HUDEP-2 (cell line): ENCODE measurements around the gene PATJ.
"Not testable (repeated sequence)": the region's sequence is repeated elsewhere in the genome, so short reads cannot be mapped to it uniquely, and the experiment has no call there.

Source experiments
- DNase-seq, 76 experiments: peaks; one replicate each; lab custom pipeline; 2025; ENCODE audit not compliant: unreplicated experiment in 76 of 76; lab: John Stamatoyannopoulos, UW

Gene PATJ

DNA sequence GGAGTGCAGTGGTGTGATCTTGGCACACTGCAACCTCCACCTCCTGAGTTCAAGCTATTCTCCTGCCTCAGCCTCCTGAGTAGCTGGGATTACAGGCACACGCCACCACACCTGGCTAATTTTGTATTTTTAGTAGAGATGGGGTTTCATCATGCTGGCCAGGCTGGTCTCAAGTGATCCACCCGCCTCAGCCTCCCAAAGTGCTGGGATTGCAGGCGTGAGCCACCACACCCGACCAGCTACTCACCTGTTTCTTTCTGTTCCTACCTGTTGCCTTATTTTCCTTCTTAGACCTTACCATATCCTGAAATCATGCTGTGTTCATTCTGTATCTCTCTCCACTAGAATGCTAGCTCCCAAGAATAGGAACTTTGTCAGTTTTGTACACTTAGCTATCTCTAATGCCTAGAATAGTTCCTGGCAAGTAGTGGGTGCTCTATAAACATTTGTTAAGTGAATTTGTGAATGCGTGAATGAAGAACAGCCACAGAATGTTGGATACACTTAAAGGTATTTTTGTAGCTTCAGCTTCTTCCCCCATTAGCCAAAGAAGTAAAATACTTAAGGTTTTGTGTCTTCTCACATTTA is 137.7 kb downstream of the PATJ start:
- DNase-seq, result not testable (repeated sequence)

DNA sequence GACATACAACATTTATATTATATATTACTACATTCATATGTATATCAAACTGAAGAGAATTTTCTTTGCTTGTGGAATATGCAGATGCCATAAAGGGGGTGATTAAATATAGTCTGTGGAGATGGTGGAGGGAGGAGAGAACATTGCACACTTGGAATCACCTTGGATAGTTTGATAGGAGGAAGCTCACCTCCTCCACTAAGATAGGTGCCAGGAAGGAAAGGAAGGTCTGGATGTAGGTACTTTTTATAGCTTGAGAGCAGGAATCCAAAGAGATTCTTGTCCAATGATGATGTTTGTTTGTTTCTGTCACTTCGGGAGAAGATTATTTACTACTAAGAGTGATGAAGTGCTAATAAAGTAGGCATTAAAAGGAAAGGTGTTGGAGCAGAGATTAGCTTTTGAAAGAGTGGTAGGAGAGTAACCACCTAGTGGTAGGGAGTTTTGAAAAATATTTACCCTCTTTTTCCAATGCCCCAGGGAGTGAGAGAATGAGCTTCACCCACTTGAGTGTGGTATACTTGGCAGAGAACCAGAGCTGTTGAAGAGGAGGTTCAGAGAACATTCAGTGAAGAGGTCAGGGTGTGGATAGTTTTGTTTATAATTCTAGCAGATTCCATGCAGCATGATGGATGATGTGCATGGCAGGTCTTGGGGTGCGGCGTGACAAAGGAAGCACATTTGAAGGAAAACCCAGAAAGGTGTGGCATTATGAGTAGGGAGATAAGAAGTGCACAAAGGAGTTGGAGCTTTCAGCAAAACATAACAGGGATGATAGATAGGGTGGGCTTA is 145.0 kb downstream of the PATJ start:
- no peak for DNase-seq

DNA sequence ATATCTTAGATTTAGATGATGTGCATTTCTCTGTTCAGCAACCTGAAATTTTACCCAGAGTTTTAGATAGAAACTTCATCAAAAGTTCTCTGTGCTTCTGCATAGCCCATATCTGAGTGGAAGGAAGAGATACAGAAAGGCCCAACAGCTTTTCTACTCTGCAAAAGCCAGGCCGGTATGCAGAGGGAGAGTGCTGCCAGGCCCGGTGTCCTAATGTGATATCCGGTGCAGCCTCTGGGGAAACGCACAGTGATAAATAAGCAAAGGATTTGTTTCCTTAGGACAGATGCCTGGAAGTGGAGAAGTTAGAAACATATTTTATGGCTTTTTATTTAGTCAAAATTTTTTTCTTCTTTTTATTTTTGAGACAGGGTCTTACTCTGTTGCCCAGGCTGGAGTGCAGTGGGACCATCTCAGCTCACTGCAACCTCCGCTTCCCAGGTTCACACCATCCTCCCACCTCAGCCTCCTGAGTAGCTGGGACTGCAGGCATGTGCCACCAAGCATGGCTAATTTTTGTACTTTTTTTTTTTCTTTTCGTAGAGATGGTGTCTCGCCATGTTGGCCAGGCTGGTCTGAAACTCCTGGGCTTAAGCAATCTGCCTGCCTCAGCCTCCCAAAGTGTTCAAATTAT is 145.8 kb downstream of the PATJ start:
- no peak for DNase-seq

DNA sequence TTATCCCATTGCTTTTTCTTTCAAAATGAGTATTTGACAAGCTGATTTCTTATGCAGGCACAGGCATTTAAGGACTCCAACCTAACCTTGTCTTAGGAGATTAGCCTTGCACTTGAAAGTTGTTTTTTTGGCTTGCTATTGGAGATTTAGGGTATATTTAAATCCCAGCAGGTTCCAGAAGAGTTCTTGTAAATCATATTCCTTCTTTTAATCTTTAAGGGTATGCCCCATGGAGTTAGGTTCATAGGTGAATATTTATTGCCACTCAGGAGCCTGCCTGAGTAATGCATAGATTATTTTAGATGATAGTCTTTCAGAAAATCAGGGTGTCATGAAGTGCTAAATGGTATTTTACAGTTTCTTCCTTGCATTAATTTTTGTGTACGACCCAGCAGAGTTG is 146.5 kb downstream of the PATJ start:
- no peak for DNase-seq

DNA sequence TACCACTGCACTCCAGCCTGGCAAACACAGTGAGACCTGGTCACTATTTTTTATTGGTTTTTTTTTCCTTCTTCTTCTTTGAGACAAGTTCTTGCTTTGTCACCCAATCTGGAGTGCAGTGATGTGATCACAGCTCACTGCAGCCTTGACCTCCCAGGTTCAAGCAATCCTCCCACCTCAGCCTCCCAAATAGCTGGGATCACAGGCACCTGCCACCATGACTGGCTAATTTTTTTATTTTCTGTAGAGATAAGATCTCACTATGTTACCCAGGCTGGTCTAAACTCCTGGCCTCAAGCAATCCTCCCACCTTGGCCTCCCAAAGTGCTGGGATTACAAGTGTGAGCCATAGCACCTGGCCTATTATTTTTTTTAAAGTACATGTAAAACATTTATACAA is 148.2 kb downstream of the PATJ start:
- DNase-seq, result not testable (repeated sequence)

DNA sequence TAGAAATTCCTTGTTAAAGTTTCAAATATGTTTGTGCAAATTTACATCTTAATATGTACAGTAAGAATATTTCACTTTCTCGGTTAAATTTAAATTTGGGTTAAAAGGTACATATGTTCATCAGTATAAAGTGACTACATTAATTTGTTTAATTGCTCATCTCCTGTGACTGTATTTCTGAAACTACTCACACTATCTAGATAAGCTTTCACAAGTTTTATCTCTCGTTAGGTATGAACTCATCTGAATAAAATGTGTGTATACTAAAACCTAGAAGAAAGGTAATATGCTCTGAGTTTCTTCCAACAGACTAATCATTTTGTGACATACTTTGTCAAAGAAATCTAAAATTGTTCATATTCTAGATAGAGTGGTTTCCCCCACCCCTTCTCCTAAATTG is 150.7 kb downstream of the PATJ start:
- no peak for DNase-seq

DNA sequence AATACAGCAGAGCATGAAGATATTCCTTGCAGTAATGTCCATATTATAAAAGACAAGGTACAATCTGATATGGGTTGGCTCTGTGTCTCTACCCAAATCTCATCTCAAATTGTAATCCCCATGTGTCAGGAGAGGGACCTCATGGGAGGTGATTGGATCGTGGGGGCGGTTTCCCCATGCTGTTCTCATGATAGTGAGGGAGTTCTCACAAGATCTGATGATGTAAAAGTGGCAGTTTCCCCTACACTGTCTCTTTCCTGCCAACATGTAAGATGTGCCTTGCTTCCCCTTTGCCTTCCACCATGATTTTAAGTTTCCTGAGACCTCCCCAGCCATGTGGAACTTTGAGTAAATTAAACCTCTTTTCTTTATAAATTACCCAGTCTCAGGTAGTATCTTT is 152.0 kb downstream of the PATJ start:
- not testable (repeated sequence) for DNase-seq

DNA sequence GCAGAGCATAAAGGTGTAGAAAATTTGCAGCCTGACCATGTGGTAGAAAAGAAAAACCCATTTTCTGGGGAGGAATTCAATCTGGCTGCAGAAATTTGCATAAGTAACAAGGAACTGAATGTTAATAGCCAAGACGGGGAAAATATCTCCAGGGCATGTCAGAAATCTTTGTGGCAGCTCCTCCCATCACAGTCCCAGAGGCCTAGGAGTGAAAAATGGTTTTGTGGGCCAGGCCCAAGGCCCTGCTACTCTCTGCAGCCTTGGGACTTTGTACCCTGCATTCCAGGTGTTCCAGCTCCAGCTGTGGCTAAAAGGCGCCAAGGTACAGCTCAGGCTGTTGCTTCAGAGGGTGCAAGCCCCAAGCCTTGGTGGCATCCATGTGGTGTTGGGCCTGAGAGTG is 152.9 kb downstream of the PATJ start:
- no peak for DNase-seq

DNA sequence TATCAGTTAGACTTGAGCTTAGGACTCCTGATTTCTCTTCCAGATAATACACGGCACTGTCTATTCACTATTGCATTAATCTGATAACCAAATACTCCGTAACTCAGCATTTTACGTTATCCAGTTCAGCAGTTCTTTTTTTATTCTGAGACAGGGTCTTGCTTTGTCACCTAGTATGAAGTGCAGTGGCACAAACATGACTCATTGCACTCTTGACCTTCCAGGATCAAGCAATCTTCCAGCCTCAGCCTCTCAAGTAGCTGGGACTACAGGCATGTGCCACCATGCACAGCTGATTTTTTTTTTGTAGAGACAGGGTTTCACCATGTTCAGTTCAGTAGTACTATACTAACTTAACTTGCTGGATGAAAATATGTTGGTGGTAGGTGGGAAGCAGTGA is 156.4 kb downstream of the PATJ start:
- DNase-seq, result no peak

DNA sequence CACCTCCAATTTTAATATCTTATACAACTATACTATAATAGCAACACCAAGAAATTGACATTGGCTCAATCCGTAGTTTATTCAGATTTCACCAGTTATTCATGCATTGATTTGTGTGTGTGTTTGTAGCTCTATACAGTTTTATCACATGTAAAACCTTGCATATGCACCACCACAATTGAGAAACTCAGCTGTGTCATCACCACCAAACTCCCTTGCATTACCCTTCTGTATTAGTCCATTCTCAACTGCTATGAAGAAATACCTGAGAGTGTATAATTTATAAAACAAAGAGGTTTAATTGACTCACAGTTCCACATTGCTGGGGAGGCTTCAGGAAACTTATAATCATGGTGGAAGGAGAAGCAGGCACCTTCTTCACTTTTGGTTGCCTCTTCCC is 162.1 kb downstream of the PATJ start:
- no peak for DNase-seq

DNA sequence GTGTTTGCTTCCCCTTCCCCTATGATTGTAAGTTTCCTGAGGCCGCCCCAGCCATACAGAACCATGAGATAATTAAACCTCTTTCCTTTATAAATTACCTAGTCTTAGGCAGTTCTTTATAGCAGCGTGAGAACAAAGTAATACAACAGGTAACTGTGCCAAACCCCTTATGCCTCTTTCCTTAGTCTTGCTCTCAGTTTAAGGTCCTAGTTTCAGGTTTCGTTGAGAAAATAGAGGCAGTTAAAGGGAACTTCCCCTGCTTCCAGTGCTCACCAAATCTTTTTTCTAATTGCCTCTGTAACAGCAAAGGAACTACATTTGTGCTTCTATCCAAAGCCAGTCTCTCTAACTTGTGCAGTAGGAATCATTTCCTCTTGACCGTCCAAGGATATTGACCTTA is 164.8 kb downstream of the PATJ start:
- DNase-seq, result no peak

DNA sequence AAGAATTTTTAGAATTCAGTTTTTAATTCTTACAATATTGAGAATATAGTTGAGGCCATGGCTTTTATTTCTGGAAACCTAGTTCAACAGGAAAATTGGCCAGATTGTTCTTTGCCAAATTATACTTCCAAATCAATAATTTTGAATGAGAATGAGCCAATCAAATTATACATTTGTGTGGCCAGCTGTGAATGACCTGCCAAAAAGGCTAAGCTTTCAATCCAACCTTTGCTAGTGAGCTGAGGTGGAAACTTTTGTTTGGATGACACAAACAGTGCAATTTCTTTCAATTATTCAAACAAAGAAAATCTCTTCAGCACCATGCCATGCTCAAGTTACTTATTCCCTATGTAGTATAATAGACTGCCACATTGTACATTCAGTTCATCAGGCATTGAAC is 167.8 kb downstream of the PATJ start:
- DNase-seq, result no peak

DNA sequence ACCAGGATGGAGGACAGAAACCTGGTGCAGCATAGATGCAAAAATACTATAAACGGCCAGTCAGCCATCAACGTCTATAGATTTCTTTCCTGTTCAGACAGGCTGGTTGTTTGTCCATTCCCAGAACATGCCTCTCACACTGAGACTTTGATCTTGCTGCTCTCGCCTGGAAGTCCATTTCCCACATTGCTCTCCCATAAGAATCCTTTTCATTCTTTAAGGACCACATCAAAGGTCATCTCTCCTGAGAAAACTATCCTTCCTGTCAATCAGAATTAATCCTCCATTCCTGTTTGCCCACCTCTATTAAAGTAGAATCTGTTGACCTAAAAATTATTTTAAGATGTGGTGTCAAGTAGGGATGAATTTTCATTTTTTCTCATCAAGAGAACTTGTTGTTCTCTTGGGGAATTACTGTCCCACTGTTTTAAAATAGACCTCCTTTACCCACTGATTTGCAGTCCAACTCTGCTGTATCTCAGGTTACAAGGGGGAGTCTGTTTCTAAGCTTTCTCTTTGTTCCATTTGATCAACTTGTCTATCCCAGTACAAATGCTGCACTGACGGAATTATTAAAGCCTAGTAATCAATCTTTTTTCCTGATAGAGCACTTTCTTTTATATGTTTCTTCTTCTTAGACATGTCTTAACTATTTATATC is 172.7 kb downstream of the PATJ start:
- no peak for DNase-seq

DNA sequence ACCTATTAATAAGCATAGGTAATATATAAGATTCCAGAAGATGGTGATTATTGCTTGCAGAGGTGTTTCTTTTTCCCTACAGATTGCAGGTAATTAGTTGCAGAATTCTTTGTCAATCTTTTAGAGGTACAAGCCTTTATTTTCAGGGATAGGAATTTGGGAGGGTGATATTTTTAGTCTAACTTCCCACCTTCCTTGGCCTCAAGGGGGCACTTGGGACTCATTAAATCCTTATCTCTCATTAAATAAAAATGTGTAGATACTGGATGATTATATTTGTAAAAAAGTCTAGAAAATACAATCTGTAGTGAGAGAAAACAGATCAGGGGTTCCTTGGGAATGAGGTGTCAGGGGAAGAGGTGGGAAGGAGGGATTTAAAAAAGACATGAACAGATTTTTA is 179.2 kb downstream of the PATJ start:
- no peak for DNase-seq

DNA sequence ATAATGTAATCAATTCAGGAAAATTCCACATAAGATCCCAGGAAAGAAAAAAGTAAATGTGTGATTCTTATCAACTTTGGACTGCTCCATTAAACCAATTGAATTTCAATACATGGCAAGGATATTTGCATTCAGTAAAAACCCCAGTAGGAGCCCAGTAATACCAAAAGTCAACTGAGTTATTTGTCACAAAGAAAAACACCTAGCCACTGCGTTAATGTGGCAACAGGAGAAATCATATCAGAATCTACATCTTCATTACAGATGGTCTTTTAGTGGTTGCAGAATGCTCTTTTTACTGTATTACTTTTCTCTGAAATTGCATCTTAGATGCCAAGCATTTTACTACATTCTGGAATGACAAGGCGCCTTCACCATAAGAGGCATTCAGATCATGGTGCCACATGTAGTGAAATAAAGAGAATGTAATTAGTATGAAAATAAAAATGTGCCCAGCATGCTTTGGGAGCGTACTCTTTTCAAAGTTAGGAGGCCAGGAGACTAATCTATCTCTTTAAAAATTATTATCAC is 180.7 kb downstream of the PATJ start:
- DNase-seq, result no peak

DNA sequence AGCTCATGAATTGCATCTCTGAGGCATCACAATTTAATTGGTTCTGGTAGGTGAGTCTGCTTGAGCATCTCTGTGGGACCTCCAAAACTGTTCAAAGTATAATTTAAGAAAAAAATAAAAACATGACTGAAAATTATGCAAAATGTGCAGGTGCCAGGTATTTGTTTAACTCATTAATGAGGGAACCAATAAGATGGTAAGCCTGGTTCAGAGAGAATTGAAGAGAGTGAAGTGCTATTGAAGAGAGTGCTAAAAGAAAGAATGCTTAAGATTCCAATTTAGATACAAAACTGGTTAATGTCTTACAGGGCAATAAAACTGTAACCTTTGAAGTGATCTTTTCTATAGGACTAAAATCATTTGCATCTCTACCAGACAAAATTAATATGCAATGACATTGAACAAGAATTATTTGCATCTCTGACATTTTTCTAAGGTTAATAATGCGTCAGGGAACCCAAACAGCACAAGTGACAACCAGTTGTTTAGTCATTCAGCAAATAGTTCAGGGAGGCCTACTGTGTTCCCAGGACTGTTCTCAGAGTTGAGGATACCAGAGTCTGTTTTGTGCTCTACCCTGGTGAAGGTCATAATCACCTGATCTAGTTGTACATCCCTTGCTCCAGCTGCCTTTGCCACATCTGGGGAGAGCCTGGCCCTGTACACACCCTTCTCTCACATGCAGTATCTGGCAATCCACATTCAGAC is 183.5 kb downstream of the PATJ start:
- DNase-seq, result no peak

DNA sequence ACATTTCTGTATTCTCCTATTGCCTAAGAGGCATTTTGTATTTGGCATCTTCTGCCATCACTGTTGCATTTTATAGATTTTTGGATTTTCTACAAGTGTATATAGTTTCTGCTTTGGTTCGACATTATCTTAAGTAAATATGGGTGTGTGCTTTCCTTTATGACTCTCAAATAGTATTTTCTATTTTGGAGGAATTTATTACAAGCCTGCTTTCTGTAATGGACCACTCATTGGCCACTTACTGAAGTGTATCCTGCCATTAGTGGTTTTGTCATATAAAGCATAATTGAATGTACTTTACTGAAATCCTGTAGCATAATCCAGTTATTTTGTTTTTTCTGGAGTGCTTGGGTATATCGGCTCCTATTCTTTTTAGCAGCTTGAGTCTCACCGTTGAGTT is 184.3 kb downstream of the PATJ start:
- DNase-seq, result no peak

DNA sequence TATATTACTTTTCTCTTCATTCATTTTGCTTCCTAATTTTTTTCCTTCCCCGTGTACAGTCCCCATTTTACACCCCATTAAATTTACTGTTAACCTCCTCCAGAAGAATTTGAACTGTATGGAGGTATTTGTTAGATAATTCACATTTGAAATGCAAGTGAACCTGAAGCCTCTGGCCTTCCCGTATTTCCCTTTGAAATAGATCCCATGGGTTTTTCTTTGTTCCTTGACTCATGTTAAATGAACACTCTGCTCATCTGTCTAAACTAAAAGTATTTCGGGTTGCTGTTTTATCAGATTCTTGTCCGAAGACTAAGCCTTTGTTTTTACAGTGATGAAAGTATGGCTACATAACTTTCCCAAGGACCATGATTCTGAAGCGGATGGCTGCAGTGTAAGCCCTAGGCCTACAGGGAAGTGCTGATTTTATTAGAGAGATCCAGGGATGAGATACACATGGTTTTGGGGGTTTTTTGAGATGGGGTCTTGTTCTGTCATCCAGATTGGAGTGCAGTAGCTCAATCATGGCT is 187.9 kb downstream of the PATJ start:
- DNase-seq, result no peak

DNA sequence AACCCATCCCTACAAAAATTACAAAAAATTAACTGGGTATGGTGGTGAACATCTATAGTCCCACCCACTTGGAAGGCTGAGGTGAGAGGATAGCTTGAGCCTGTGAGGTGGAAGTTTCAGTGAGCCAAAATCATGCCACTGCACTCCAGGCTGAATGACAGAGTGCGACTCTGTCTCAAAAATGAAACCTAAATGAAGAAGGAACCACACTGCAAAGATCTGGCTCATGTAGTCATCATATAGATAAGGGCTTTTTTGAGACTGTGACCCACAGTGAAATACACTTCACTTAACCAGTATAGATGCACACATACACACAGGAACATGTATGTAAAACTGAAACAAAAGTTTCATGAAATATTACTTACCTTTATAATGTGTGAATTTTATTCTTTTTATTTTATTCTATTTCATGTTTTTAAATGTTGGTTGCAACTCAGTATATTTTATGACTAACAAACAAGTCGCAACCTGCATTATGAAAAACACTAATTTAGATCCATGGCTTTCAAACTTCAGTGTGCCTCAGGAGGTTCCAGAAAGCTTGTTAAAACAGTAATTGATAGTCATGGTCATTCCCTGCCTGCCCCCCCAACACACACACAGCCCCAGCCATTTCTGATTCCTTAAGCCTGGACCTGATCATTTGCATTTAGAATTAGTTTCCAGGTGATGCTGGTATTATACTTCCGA is 189.5 kb downstream of the PATJ start:
- no peak for DNase-seq

DNA sequence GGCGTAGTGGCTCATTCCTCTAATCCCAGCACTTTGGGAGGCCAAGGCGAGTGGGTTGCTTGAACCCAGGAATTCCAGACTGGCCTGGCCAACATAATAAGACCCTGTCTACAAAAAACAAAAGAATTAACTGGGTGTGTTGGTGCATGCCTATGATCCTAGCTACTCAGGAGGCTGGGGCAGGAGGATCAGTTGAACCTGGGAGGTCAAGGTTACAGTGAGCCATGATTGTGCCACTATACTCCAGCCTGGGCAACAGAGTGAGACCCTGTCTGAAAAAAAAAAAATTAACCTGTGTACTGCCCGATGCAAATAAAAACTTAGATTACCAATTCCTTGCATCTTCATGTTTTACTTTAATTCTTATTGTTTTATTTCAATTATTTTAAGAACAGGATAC is 193.2 kb downstream of the PATJ start:
- no peak for DNase-seq
